ENCODE measurements around the gene WFDC5.
"Not testable (repeated sequence)": the region's sequence is repeated elsewhere in the genome, so short reads cannot be mapped to it uniquely, and the experiment has no call there.

The WFDC5 gene, protein sequence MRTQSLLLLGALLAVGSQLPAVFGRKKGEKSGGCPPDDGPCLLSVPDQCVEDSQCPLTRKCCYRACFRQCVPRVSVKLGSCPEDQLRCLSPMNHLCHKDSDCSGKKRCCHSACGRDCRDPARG

DNA sequence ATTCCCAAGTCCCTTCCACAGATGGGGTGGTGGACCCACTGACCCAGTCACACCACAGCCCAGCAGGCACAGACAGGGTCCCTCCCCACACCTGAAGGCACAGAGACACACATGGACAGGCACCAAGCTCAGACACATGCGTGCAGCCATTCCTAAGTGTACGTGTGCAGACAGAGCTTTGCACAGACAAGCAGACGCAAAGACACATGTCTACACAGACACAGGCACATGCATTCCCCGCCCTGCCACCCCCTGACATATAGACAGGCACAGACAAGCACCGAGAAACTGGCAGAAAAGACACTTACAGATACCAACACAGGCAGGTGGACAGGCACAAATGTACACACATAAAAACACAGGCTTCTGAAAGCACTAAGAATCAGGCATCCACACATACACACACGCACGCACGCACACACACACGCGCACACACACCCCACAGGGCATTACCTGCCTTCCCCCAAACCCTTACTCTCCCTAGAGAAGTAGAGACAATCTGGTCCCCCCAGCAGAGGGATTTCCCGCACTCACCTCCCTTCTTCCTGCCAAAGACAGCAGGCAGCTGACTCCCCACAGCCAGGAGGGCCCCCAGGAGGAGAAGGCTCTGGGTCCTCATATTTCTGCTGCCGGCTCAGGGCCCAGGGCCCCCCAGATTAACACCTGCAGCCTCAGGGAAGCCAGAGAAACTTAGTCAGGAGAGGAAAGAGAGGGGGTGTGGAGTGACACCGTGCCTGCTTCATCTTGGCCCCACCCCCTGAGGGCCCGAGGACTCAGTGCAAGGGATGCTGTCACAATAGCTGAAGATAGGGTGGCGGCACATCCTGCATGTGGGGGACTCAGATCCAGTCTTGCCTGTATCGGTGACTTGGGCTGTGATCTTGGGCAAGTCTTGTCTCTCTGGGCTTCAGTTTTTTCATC lies at the start of gene WFDC5:
WFDC5 (minus strand) TSS at position 710 of the 921 bp plus-strand sequence; CDS start at position 619, 91 bp downstream.
- H3K27me3 ChIP-seq (ENCODE audit: control insufficient read depth, insufficient read depth, low read length): peaks cover 14% of the 10 kb centered on the region
- H3K9ac ChIP-seq (ENCODE audit: low read length): no peak within 1 kb of the TSS
- no peaks in the 10 kb centered on the region for H3K9me3 ChIP-seq (ENCODE audit: control insufficient read depth, low read length)
- H3K4me3 ChIP-seq (ENCODE audit: low read length): no peak within 1 kb of the TSS
- no peaks in the 10 kb centered on the region for H3K4me1 ChIP-seq (ENCODE audit: control insufficient read depth, insufficient read depth, low read length)
- no peaks in the 10 kb centered on the region for H3K36me3 ChIP-seq (ENCODE audit: control insufficient read depth, insufficient read depth, low read length)

DNA sequence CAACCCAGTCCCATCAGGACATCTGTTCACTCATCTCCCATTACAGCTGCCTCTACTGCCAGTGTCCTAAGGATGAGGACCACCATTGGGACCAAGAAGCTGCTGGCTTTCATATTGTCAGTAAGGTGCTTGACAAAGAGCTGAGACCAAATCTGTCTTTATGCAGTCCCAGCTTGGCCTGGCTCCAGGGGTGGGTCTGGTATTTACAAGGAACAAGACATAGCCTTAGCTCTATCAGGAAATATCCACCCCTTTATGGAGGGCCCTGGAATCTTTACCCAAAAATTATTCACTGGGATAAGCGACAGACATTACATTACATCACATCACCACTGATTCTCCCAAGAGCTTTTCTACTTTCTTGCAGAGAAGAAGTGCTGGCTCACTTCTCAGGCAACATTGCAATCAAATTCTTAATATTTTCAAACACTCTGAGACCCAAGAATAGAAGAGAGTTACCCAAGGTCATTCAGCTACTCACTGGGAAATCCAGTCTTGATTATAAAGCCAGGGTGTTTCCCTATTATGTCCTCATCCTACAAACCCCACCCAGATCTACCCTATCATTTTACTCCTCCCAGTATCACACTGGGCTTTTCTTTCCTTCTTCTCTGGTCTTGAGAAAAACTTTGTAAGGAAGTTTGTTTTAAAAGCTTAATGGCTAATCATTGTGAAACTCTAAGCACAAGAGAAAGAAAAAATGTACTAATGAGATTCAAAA lies 48.3 kb upstream of the WFDC5 start:
- Histone ChIP-seq H3K36me3 (ENCODE audit: control insufficient read depth, insufficient read depth, low read length) (no peaks in the 10 kb centered on the region), H3K9ac (ENCODE audit: low read length) (no peak overlapping the region), H3K4me3 (ENCODE audit: low read length) (no peak overlapping the region), H3K27me3 (ENCODE audit: control insufficient read depth, insufficient read depth, low read length) (no peaks in the 10 kb centered on the region), H3K4me1 (ENCODE audit: control insufficient read depth, insufficient read depth, low read length) (peaks cover 12% of the 10 kb centered on the region), H3K9me3 (ENCODE audit: control insufficient read depth, low read length) (peaks cover 5% of the 10 kb centered on the region)

DNA sequence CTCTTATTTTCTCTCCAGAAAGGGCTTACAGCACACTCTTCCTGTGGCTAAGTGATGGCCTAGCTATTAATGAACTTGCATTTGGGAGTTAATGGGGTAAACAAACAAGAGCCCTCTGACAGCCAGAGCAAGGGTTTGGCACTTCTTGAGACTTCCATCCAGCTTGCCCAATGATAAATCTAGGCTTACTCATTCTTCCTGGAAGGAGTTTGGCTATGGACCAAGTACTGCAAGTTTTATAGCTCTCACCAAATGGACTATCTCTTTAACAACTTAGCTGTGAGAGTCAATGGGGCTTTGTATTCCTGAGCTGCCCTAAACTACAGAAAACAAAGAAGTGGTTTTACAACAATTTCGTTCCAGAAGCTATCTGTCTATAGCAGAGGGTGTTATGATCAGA lies 43.0 kb upstream of the WFDC5 start:
- H3K36me3 ChIP-seq (ENCODE audit: control insufficient read depth, insufficient read depth, low read length): no peaks in the 10 kb centered on the region
- peaks cover 14% of the 10 kb centered on the region for H3K4me1 ChIP-seq (ENCODE audit: control insufficient read depth, insufficient read depth, low read length)
- H3K27me3 ChIP-seq (ENCODE audit: control insufficient read depth, insufficient read depth, low read length): no peaks in the 10 kb centered on the region
- no peak overlapping the region for H3K9ac ChIP-seq (ENCODE audit: low read length)
- peaks cover 5% of the 10 kb centered on the region for H3K9me3 ChIP-seq (ENCODE audit: control insufficient read depth, low read length)
- H3K4me3 ChIP-seq (ENCODE audit: low read length): no peak overlapping the region

DNA sequence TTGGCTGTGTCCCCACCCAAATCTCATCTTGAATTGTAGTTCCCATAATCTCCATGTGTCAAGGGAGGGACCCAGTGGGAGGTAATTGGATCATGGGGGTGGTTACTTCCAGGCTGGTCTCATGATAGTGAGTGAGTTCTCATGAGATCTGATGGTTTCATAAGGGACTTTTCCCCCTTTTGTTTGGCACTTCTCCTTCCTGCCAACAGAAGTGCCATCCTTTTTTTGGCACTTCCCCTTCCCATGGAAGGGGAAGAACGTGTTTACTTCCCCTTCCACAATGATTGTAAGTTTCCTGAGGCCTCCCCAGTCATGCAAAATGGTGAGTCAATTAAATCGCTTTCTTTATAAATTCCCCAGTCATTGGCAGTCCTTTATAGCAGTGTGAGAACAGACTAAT lies 41.7 kb upstream of the WFDC5 start:
- no peak overlapping the region for H3K9ac ChIP-seq (ENCODE audit: low read length)
- H3K27me3 ChIP-seq (ENCODE audit: control insufficient read depth, insufficient read depth, low read length): no peaks in the 10 kb centered on the region
- peaks cover 12% of the 10 kb centered on the region for H3K4me1 ChIP-seq (ENCODE audit: control insufficient read depth, insufficient read depth, low read length)
- peaks cover 5% of the 10 kb centered on the region for H3K9me3 ChIP-seq (ENCODE audit: control insufficient read depth, low read length)
- no peak overlapping the region for H3K4me3 ChIP-seq (ENCODE audit: low read length)
- no peaks in the 10 kb centered on the region for H3K36me3 ChIP-seq (ENCODE audit: control insufficient read depth, insufficient read depth, low read length)

DNA sequence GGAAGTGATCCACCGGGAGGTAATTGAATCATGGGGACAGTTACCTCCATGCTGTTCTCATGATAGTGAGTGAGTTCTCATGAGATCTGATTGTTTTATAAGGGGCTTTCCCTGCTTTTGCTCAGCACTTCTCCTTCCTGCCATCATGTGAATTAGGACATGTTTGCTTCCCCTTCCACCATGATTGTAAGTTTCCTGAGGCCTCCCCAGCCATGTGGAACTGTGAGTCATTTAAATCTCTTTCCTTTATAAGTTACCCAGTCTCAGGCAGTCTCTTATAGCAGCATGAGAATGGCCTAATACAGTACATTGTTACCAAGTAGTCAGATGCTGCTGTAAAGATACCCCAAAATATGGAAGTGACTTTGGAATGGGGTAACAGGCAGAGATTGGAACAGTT lies 39.8 kb upstream of the WFDC5 start:
- peaks cover 12% of the 10 kb centered on the region for H3K4me1 ChIP-seq (ENCODE audit: control insufficient read depth, insufficient read depth, low read length)
- not testable (repeated sequence) for H3K9ac ChIP-seq (ENCODE audit: low read length); H3K4me3 ChIP-seq (ENCODE audit: low read length); H3K27me3 ChIP-seq (ENCODE audit: control insufficient read depth, insufficient read depth, low read length); H3K36me3 ChIP-seq (ENCODE audit: control insufficient read depth, insufficient read depth, low read length); H3K9me3 ChIP-seq (ENCODE audit: control insufficient read depth, low read length)

DNA sequence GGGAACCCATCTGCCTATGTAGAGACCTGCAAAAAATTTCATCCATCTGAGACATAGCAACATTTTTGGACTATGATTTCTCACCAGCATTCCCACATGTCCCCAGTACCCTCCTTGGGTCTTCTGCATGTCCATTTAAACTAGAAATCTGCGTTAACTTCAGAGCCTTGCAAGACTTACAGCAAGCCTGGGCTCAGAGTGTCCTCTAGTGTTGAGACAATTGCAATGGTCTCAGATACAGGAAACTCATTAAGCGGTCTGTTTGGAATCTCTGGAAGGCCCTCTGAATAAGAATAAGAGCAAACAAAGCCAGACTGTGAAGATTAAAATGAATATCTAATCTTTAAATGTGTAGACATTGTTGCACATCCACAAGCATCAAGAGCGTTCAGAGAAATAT lies 39.2 kb upstream of the WFDC5 start:
- Histone ChIP-seq H3K9ac (ENCODE audit: low read length) (no peak overlapping the region), H3K4me1 (ENCODE audit: control insufficient read depth, insufficient read depth, low read length) (peaks cover 12% of the 10 kb centered on the region), H3K27me3 (ENCODE audit: control insufficient read depth, insufficient read depth, low read length) (no peaks in the 10 kb centered on the region), H3K9me3 (ENCODE audit: control insufficient read depth, low read length) (peaks cover 2% of the 10 kb centered on the region), H3K36me3 (ENCODE audit: control insufficient read depth, insufficient read depth, low read length) (no peaks in the 10 kb centered on the region), H3K4me3 (ENCODE audit: low read length) (no peak overlapping the region)

DNA sequence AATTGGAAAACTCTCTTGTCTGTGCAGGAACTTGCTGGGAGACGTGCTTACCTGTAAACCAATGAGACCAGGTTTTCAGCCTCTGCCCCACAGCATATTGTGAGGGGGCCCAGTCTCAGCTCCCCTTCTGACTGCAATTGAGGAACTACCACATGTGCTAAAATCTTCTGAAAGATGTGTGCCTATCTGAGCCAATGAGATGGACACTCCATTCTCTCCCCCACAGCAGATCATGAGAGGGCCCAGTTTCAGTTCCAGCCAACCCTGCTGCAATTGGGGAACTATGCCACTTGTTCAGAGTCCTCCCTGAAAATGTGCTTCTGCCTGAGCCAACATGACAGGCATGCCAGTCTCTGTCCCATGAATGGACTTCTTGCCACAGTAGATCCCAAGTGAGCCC lies 38.8 kb upstream of the WFDC5 start:
- Histone ChIP-seq H3K9ac (ENCODE audit: low read length) (no peak overlapping the region), H3K4me3 (ENCODE audit: low read length) (no peak overlapping the region), H3K36me3 (ENCODE audit: control insufficient read depth, insufficient read depth, low read length) (no peaks in the 10 kb centered on the region), H3K4me1 (ENCODE audit: control insufficient read depth, insufficient read depth, low read length) (peaks cover 12% of the 10 kb centered on the region), H3K27me3 (ENCODE audit: control insufficient read depth, insufficient read depth, low read length) (no peaks in the 10 kb centered on the region), H3K9me3 (ENCODE audit: control insufficient read depth, low read length) (no peaks in the 10 kb centered on the region)

DNA sequence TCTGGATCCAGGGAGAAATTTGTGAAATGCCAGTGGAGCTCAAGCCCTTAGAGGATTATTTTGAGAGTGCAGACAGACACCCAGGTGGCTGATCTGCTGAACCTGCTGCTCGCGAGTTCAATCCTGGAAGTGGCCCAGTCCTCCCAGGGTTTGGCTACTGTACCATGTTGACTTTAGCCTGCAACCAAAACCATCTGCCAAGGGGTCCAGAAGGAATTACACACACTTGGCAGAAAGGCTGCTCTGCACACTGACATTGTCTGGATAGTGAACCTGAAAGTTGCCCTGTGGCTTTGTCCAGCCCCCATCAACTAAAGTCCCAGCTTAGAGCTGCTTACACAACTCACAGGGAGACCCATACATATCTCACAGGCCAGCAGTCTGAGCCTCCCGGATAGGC lies 38.2 kb upstream of the WFDC5 start:
- peaks cover 9% of the 10 kb centered on the region for H3K4me1 ChIP-seq (ENCODE audit: control insufficient read depth, insufficient read depth, low read length)
- no peaks in the 10 kb centered on the region for H3K9me3 ChIP-seq (ENCODE audit: control insufficient read depth, low read length)
- H3K27me3 ChIP-seq (ENCODE audit: control insufficient read depth, insufficient read depth, low read length): no peaks in the 10 kb centered on the region
- H3K36me3 ChIP-seq (ENCODE audit: control insufficient read depth, insufficient read depth, low read length): no peaks in the 10 kb centered on the region
- no peak overlapping the region for H3K9ac ChIP-seq (ENCODE audit: low read length)
- no peak overlapping the region for H3K4me3 ChIP-seq (ENCODE audit: low read length)

DNA sequence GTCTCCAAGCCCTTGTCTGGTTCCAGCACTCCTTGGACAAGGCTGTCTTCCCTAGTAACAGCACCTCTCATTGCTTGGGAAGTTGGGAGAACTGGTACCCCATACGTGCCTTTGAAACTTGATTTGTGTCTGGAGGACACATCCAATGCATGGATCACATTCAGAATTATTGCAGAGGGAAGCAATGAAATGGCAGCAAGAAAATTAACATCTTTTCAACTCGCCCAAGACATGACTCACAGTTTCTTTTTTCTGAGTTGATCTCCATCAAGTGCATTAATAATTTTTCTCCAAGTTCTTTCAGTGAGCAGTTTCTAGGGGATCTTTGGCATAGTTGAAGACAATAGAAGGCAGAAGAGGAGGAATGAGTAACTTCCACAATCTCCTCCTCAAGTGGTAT lies 37.4 kb upstream of the WFDC5 start:
- no peaks in the 10 kb centered on the region for H3K36me3 ChIP-seq (ENCODE audit: control insufficient read depth, insufficient read depth, low read length)
- no peaks in the 10 kb centered on the region for H3K9me3 ChIP-seq (ENCODE audit: control insufficient read depth, low read length)
- no peak overlapping the region for H3K9ac ChIP-seq (ENCODE audit: low read length)
- peaks cover 2% of the 10 kb centered on the region for H3K4me1 ChIP-seq (ENCODE audit: control insufficient read depth, insufficient read depth, low read length)
- no peaks in the 10 kb centered on the region for H3K27me3 ChIP-seq (ENCODE audit: control insufficient read depth, insufficient read depth, low read length)
- no peak overlapping the region for H3K4me3 ChIP-seq (ENCODE audit: low read length)

DNA sequence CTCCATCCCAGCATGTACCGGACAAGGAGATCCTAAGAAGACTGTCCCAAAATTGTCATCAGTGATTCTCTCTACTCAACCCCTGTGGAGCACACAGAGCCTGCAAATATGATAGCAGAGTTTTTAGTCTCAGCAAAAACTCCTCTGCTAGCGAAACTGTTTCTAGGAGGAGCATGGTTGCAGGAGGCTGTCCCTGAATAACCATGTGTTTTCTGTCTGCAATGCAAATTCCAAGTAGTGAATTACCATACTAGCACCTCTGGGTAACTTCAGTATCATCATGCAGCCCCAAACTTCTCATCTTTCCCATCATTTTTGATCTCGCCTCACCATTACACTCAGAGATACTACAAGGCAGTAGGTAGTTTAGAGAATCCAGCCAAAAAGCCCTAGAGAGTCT lies 34.1 kb upstream of the WFDC5 start:
- no peaks in the 10 kb centered on the region for H3K27me3 ChIP-seq (ENCODE audit: control insufficient read depth, insufficient read depth, low read length)
- H3K9me3 ChIP-seq (ENCODE audit: control insufficient read depth, low read length): no peaks in the 10 kb centered on the region
- no peak overlapping the region for H3K4me3 ChIP-seq (ENCODE audit: low read length)
- H3K36me3 ChIP-seq (ENCODE audit: control insufficient read depth, insufficient read depth, low read length): no peaks in the 10 kb centered on the region
- no peaks in the 10 kb centered on the region for H3K4me1 ChIP-seq (ENCODE audit: control insufficient read depth, insufficient read depth, low read length)
- H3K9ac ChIP-seq (ENCODE audit: low read length): no peak overlapping the region

DNA sequence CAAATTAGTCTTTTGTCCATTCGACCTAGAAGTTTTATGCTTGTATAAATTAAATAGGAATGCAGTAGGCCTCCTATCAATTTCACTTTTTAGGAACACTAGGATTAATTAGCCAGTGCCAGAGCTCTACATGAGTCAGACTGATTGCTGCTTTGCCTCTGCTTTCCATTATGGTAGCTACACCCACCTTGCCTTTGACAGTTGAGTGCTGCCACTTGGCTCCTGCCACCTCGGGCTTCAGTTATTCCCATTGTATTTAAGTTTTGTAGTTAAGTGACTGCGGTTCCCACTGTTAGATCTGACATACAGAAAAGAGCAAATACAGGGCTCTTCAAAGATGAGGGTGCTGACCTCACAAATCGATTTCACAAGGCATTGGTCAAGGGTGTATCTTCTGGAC lies 25.9 kb upstream of the WFDC5 start:
- H3K4me1 ChIP-seq (ENCODE audit: control insufficient read depth, insufficient read depth, low read length): peaks cover 11% of the 10 kb centered on the region
- no peaks in the 10 kb centered on the region for H3K36me3 ChIP-seq (ENCODE audit: control insufficient read depth, insufficient read depth, low read length)
- H3K27me3 ChIP-seq (ENCODE audit: control insufficient read depth, insufficient read depth, low read length): no peaks in the 10 kb centered on the region
- no peaks in the 10 kb centered on the region for H3K9me3 ChIP-seq (ENCODE audit: control insufficient read depth, low read length)
- H3K4me3 ChIP-seq (ENCODE audit: low read length): no peak overlapping the region
- no peak overlapping the region for H3K9ac ChIP-seq (ENCODE audit: low read length)

DNA sequence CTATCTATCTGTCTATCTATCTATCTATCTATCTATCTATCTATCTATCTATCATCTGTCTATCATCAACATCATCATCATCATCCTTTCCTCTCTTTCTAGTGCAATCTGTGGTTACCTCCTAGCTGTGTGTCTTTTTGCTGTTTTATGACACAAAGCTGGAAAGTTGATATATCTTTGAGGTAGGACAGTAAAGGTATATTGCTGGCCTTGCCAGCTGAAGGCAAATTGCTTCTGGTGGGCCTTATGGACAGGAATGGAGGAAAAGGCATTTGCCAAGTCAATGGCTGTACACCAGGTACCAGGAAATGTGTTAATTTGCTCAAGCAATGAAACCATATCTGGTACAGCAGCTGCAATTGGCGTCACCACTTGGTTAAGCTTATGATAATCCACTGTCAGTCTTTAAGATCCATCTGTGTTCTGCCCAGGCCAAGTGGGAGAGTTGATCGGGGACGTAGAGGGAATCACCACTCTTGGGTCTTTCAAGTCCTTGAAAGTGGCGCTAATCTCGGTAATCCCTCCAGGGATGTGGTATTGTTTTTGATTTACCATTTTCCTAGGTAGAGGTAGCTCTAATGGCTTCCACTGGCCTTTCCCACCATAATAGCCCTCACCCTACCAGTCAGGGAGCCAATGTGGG lies 24.9 kb upstream of the WFDC5 start:
- not testable (repeated sequence) for H3K4me3 ChIP-seq (ENCODE audit: low read length); H3K36me3 ChIP-seq (ENCODE audit: control insufficient read depth, insufficient read depth, low read length); H3K9ac ChIP-seq (ENCODE audit: low read length); H3K27me3 ChIP-seq (ENCODE audit: control insufficient read depth, insufficient read depth, low read length); H3K9me3 ChIP-seq (ENCODE audit: control insufficient read depth, low read length)
- peaks cover 11% of the 10 kb centered on the region for H3K4me1 ChIP-seq (ENCODE audit: control insufficient read depth, insufficient read depth, low read length)
